GM12891 (cell line): ENCODE measurements around the gene UCP3.

ENCODE experiments used
- POLR2A ChIP-seq: IDR thresholded peaks from 2 replicates; pipeline ENCODE4 v1.6.1; 2011; ENCODE audit warnings: low read depth, low read length, control low read depth
- TAF1 ChIP-seq: IDR thresholded peaks from 2 replicates; pipeline ENCODE4 v1.6.1; 2011; ENCODE audit warnings: low read depth, low read length, control low read depth

DNA sequence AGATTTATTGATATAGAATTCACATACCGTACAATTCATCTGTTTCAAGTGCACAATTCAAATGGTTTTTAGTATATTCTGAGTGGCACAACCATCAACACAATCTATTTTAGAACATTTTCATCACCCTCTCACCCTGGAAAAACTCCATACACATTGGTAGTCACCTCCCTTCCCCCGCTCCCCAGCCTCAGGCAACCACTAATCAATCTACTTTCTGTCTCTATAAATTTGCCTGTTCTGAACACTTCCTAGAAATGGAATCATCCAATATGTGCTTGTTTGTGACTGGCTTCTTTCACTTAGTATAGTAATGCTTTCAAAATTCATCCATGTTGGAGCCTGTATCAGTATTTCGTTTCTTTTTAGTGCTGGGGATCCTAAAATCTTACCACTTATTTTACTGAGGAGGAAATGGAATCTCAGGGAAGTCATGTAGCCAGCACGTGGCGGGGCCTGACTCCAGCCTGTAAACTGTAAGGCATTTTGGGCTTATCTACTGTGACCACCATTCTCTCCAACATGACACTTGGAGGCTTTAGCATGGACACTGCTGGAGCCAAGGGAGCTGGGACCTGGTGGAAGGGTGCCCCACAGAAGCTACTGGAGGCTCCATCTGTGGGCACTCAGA is 905 bp upstream of the UCP3 start:
- no peak for TF ChIP-seq TAF1
- no peak for TF ChIP-seq POLR2A
